Mononuclear cell (primary cell): Measurements from ENCODE around the gene TUBB2B. TPM values are rescaled to one million over a fixed set of nuclear protein-coding genes. Genes with fewer than 3 reads are reported as not detected.

Experiments
- H3K27me3 ChIP-seq: 2 replicates; pipeline ENCODE4 v1.6.0; 2011; ENCODE audit warnings: low read length, control low read depth; ENCODE audit not compliant: insufficient read depth
- H3K4me1 ChIP-seq: 2 replicates; pipeline ENCODE4 v1.5.1; 2011; ENCODE audit warnings: mild to moderate bottlenecking, low read length, control low read depth; ENCODE audit not compliant: insufficient read depth
- H3K4me3 ChIP-seq: 2 replicates; pipeline ENCODE4 v1.5.1; 2011; ENCODE audit warnings: mild to moderate bottlenecking, low read length, moderate library complexity
- H3K9me3 ChIP-seq: 2 replicates; pipeline ENCODE4 v1.5.1; 2011; ENCODE audit warnings: low read depth, mild to moderate bottlenecking, control low read depth, low read length
- total RNA-seq: library from RNA; depleted of rRNA; stranded (reverse); fragments of >200 nt; gene quantifications from one replicate; pipeline ENCODE4 v1.2.3, GENCODE V29; 2012

TUBB2B gene
- 0.84 TPM for total RNA-seq

DNA sequence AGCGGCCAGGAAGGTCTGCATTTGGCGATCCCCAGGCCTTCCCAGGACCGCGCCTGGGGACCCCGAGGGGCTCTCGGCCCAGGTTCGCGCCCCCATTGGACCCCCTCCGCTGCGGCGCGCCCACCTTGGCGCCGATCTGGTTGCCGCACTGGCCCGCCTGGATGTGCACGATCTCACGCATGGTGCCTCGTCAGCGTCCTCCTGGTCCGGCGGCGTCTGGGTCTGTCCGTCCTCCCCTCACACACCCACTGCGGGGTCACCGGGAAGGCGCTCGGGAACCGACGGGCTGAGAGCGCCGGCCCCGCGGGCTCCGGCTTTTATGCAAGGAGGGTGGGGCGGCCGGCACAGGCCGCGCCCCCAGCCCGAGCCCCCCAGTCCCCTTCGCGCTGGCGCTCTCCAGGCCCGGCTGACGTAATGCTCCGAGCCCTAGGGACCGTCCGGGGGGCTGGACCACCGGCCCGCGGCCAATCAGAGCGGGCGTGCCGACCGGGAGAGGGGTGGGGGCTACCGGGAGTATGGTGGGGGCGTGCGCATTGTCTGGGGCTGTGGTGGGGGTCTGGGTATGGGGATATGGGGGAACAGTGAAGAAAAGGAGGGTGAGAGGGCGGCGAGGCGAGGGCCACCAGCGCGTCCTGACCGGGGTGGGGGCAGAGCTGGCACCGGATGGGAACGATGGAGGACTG lies at the start of gene TUBB2B:
TUBB2B (minus strand) TSS at position 291 of the 683 bp plus-strand sequence; CDS start at position 181, 110 bp downstream.
- Histone ChIP-seq H3K4me3 (no peak within 1 kb of the TSS), H3K4me1 (peaks cover 51% of the 10 kb centered on the region)

DNA sequence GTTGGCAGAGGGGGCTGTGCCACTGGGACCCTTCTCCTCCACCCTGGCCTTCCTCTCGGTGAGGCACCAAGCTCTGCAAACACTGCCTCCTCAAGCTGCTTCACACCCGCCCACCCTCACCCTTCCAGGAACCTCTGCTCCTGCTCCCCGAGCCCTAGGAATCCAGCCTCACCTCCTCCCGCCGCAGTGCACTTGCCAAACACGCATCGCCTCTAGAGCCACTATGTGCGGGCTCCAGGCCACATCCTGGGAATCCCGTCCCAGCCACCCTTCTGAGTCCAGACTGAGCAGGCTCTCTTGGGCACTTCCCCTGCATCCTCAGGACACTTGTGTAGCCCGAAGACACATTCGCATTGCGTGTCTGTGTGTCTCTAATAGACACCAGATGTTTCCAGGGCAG lies 49.8 kb upstream of the TUBB2B start:
- Histone ChIP-seq H3K4me1 (no peaks in the 10 kb centered on the region), H3K9me3 (no peaks in the 10 kb centered on the region), H3K27me3 (no peaks in the 10 kb centered on the region), H3K4me3 (no peak overlapping the region)

More for the DNA sequence above, at the start of gene TUBB2B:
- H3K9me3 ChIP-seq, result no peaks in the 10 kb centered on the region
- peaks cover 73% of the 10 kb centered on the region for H3K27me3 ChIP-seq

DNA sequence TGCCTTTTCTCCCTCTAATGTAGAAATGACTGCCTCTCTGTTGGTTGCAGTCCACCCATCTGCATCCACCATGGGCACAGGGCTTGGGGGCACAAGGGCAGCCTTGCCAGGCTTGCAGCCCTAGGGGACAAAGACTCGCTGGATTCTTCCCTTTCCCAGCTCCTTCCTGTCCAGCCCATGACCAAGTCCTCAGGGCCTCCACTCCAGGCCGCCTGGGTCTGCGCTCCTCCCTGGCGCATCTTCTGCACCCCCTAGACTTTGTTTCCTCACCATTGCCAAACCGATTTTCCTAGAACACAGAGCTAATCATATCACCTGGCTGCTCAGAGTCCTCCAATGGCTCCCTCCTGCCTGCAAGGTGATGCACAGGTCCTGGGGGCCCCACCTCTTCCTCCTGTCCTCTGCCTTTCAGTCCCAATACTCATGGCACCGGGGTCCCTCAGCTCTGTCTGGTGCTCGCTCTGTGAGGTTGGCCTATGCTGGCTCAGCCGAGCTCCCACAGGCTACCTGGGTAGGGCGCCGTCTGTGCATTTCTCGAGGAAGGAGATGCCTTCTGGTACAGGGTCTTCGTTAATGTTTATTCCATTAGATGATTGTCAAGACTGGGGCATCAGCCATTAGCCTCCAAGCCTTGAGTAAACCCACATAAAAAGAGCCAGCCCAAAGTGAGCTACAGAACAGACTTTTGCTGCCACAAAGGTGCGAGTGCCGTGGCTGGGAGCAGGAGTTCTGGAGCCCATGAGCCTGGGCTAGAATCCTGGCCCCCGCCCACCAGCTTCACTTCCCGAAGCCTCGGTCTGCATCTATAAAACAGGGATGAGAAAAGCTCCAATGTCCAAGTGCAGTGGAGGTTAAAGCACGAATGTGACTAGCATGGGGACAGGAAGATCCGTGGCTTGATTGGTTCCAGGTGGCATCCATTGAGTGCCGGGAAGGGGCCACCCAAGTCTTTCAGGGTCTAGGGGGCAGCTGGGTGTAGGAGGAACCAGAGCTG lies 49.0 kb upstream of the TUBB2B start:
- Histone ChIP-seq H3K4me1 (no peaks in the 10 kb centered on the region), H3K27me3 (no peaks in the 10 kb centered on the region), H3K4me3 (no peak overlapping the region), H3K9me3 (no peaks in the 10 kb centered on the region)

DNA sequence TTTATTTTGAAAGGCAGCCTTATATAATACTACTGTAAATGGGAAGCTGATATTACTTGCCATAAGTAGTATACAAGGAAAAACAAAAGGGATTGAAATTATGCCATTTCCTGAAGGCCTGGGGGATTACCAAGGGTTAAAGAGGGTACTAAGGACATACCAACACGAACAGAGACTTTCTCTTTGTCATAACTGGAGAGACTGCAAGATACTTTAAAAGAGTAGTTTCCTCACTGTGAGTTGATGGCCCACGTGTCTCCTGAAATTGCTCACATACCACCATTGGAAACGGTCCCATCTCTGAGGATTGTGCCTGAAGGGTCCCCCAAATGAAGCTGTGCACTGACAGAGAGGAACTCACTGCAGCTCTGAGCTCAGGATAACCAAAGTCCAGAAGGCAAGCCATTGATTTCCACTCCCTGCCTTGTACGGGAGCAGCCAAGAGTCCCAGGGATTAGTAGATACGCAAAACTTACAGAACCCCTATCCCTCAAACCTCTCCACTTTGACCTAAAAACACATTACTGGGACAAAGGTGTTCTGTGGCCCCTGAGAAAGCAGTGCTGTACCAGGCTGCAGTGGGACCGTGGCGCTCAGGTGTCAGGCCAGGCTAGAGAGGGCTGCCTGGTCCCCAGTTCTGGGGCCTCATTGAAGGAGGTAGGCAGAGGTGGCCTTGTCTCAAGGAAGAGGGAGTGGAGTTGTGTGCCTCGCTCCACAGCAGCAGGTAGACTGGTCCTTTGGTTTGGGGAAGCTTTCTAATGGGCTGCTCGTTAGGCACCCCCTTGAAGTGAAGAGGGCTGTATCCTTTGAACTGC lies 46.5 kb upstream of the TUBB2B start:
- Histone ChIP-seq H3K9me3 (no peaks in the 10 kb centered on the region), H3K27me3 (no peaks in the 10 kb centered on the region), H3K4me1 (no peaks in the 10 kb centered on the region), H3K4me3 (no peak overlapping the region)

DNA sequence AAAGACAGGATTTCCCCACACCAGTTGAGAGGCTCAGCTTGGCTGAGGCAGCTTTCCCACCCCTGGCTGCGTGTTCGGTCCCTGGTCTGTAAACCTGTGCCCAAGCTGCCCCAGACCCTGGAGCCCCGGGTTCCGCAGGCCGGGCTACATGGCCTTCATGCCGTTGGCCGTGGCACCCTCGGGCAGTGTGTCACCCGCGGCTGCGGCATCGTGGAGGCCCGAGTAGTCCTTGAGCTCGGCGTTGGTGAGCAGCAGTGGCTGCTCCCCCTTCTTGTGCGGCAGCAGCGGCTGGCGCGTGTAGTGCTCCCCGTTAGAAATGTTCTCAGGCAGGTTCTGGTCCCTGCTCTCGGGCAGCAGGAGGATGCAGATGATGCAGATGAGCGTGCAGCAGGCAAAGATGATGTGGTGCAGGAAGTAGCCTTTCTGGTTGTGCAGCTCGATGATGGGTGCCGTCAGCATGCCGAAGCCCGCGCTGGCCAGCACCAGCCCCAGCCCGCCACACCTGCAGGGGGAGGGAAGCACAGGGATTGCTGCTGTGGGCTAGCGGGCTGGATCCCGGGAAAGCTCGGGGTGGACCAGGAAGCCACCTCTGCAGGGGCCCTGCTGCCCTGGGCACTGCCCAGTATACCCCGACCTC lies 45.6 kb upstream of the TUBB2B start:
- Histone ChIP-seq H3K27me3 (no peaks in the 10 kb centered on the region), H3K4me3 (no peak overlapping the region), H3K4me1 (no peaks in the 10 kb centered on the region), H3K9me3 (no peaks in the 10 kb centered on the region)

DNA sequence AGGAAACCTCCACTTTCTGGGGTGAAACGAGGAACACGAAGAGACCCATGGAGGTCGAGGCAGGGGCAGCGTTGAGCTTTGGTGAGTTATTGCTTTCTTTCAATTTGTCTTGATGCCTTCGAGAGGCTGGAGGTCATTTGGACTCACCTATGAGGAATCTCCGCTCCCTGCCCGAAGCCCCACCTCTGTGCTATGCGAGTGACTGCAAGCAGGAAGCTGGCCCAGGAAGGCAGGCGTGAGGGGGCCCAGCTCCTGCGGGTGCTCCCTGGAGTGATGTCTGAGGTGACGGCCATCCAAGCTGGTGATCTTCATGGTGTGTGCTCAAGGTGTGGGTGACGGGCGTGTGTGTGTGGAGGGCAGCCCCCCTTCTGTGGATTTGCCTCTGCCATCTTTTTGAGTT lies 44.3 kb upstream of the TUBB2B start:
- no peaks in the 10 kb centered on the region for H3K4me1 ChIP-seq
- H3K9me3 ChIP-seq, result no peaks in the 10 kb centered on the region
- H3K4me3 ChIP-seq, result no peak overlapping the region
- no peaks in the 10 kb centered on the region for H3K27me3 ChIP-seq

DNA sequence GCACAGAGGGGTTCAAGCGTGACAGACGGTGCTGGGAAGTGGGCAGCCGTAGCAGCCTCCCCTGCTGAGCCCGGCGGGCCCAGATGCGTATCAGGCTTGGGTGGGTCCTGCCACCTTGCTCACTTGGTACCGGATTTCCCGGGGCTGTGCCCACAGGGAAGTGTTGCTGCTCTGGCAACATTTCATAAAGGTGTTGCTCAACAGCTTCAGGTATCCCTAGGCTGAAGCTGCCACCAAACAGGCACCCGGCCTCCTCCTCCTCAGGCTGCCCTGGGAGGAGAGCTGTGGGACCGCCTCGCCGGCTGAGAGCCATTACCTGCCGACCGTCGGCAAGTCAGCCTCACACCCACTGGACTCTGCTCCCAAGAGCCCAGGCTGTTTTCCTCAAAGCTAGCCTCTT lies 42.8 kb upstream of the TUBB2B start:
- H3K9me3 ChIP-seq, result no peaks in the 10 kb centered on the region
- no peaks in the 10 kb centered on the region for H3K27me3 ChIP-seq
- H3K4me1 ChIP-seq, result no peaks in the 10 kb centered on the region
- H3K4me3 ChIP-seq, result no peak overlapping the region

DNA sequence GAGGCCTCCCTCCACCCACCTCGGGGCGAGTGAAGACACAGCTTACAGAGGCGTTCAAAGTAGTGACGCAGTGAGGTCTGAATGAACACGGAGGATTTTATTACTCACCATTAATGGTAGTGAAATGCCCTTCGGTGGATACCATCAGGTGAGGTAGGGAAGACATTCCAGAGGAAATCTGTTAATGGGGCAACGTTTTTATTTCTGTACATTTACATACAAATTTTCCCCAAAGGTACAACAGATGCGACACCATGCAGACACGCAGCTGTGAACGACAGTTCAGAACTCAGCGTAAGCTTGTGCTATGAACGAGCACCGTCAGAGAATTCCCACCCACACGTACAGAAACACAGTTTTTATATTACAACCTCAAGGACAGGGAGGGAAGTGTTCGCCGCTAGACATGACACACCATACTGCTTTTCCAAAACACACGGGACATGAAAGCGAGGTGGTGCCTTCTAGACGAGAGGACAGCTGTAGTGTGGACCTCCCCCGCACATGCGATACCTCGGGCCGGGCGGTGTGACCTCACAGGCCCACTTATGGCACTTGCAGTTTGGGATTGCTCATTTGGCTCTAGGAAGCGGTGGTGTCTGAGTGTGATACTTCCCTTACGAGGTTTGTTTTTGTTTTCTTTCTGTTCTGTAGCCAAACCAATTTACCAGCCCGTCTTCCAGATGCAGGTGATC lies 42.0 kb upstream of the TUBB2B start:
- no peaks in the 10 kb centered on the region for H3K4me1 ChIP-seq
- H3K9me3 ChIP-seq, result no peaks in the 10 kb centered on the region
- H3K27me3 ChIP-seq, result no peaks in the 10 kb centered on the region
- no peak overlapping the region for H3K4me3 ChIP-seq

DNA sequence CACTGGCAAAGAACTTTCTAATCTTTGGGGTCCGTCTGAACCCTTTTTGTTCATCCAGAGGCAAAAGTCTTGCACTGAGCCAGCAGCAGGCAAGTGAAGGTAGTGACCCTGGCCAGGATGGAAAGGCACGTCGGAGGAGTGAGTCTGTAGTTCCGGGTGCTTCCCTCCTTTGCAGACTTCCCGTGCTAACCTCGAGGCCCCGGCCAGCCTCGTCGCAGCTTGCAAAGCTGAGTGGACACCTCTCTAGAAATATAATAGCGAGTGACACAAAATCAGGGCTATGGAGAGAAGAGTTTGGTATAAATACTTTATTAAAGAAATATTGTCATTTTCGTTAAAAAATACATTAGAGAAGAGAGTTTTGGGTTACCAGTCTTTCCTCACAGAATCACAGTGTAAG lies 41.2 kb upstream of the TUBB2B start:
- no peaks in the 10 kb centered on the region for H3K27me3 ChIP-seq
- peaks cover 3% of the 10 kb centered on the region for H3K4me1 ChIP-seq
- H3K9me3 ChIP-seq, result no peaks in the 10 kb centered on the region
- H3K4me3 ChIP-seq, result no peak overlapping the region

DNA sequence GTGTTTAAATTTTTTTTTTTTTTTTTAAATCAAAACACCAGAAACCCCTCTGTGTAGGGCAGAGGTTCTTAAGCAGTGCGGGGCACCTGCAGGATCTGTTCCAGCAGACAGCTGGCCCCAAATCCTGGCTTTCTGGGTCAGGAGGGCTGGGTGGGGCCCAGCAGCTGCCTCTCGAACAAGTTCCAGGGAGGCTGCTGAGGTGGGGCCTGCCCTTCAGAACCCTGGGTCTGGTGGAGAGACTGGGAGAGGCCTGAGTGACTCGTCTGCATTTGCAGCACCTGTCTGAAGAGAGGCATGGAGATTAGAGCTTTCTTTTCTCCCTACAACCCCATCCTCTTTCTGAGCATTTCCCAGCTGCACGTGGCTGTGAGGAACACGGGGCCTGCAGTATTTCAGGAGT lies 39.7 kb upstream of the TUBB2B start:
- Histone ChIP-seq H3K4me1 (peaks cover 9% of the 10 kb centered on the region), H3K4me3 (no peak overlapping the region), H3K27me3 (no peaks in the 10 kb centered on the region), H3K9me3 (no peaks in the 10 kb centered on the region)

DNA sequence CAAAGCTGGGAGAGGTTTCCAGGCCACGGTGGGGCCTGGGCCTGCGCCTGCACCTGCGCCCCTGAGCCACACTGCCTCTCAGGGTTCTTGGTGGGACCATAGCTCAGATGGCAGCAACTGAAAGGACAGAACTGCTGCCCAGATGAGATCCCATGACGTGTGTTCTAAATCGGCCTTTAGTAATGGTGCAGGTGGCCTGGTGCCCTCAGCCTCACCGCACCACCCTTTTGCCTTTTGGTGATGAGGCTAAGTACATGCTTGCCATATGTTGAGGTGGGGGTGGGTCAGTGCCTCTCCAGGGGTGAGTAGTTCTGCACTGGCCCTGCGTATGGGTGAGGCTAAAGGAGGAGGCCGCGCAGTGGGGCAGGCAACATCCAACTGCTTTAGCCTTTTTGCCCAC lies 38.7 kb upstream of the TUBB2B start:
- Histone ChIP-seq H3K9me3 (no peaks in the 10 kb centered on the region), H3K27me3 (no peaks in the 10 kb centered on the region), H3K4me3 (no peak overlapping the region), H3K4me1 (peaks cover 19% of the 10 kb centered on the region)

DNA sequence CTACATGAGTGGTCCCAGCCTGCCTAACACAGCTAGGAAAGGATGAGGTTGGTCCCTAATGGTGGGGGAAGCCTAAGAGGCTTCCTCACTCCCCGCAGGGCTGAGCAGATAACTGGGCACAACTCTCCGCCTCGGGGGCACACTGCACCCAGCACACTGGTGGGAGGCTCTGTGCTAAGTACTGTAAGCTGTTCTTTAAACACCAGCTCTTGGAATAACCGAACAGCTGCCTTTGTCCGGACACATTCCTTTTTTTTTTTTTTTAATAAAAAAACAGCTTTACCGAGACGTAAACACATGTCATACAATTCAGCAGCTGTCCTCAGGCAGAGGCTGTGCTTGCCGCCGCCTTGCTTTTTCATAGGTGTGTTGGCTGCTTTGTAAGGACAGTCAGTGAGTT lies 38.2 kb upstream of the TUBB2B start:
- H3K4me3 ChIP-seq, result no peak overlapping the region

DNA sequence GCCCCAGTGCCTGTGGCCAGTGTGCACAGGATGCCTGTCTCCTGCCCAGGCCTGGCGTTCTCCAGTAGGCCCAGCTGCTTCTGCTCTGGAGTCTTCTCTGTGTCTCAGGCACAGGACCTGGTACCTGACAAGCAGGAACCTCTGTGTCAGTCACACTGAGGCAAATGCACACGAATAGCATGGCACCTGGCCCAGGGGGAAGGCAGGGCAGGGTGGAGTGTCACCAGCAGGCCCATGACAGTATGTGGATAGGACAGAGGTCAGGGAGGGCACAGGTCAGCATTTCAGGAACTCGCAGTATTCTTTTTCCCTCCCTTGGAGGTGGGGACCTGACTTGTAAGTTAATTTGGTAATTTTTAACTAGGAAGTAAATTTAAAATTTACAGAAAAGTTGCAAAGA lies 36.9 kb upstream of the TUBB2B start:
- peaks cover 36% of the 10 kb centered on the region for H3K4me1 ChIP-seq
- H3K9me3 ChIP-seq, result no peaks in the 10 kb centered on the region
- no peak overlapping the region for H3K4me3 ChIP-seq
- H3K27me3 ChIP-seq, result no peaks in the 10 kb centered on the region

More for the DNA sequence above, 38.2 kb upstream of the TUBB2B start:
- Histone ChIP-seq H3K4me1 (peaks cover 24% of the 10 kb centered on the region), H3K27me3 (no peaks in the 10 kb centered on the region), H3K9me3 (no peaks in the 10 kb centered on the region)

DNA sequence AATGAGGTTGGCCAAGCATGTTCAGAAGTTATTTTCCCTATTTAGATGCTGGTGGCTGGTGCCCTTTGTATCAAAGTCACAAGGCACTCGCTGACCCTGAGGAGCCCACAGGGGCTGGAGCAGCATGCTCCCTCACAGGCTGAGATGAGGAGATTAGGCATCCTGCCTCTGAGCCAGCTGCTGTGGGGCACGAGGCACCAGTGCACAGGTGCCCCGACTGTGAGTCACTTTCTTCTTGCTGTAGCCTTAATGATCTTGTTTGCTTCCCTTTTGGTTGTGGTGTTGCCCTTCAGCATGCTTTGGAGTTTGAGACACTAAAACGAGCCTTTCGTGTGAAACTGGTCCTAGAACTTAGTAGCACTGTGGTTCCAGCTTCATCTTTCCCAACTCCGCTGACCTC lies 35.6 kb upstream of the TUBB2B start:
- Histone ChIP-seq H3K4me1 (peaks cover 40% of the 10 kb centered on the region), H3K4me3 (no peak overlapping the region)

More for the DNA sequence above, 35.6 kb upstream of the TUBB2B start:
- Histone ChIP-seq H3K27me3 (no peaks in the 10 kb centered on the region), H3K9me3 (no peaks in the 10 kb centered on the region)
